Measurements from ENCODE around the gene MBD6.

DNA sequence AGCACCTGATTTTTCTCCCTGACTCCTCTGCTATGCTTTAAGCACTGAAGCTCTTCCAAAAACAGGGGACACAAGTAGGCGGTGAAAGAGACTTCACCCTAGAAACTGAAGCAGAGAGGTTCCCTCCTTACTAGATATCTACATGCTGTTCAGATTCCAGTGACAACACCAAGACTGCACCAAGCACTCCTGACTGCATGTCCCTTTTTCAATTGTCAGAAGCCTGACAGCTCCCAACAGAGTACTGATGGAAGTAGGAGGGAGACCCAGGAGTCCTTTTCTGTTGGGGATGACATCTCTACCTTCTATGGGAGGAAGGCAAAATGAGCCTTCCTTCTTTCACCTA, 13.9 kb downstream of the MBD6 start:
- no peak for TF ChIP-seq EZH2 (IDR thresholded peaks at IDR 0.05; ENCODE audit: low read depth)
- TF ChIP-seq, protein P1, sequence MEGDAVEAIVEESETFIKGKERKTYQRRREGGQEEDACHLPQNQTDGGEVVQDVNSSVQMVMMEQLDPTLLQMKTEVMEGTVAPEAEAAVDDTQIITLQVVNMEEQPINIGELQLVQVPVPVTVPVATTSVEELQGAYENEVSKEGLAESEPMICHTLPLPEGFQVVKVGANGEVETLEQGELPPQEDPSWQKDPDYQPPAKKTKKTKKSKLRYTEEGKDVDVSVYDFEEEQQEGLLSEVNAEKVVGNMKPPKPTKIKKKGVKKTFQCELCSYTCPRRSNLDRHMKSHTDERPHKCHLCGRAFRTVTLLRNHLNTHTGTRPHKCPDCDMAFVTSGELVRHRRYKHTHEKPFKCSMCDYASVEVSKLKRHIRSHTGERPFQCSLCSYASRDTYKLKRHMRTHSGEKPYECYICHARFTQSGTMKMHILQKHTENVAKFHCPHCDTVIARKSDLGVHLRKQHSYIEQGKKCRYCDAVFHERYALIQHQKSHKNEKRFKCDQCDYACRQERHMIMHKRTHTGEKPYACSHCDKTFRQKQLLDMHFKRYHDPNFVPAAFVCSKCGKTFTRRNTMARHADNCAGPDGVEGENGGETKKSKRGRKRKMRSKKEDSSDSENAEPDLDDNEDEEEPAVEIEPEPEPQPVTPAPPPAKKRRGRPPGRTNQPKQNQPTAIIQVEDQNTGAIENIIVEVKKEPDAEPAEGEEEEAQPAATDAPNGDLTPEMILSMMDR (conservative IDR thresholded peaks at IDR 0.05): no peak
